HFF-Myc (cell line): ENCODE measurements around the gene PRPF6.
"Not testable (repeated sequence)": the region's sequence is repeated elsewhere in the genome, so short reads cannot be mapped to it uniquely, and the experiment has no call there.

ENCODE experiments used
- DNase-seq: peaks from one replicate; pipeline ENCODE4 v3.0.0-alpha.2; 2011; ENCODE audit warnings: low read depth; ENCODE audit errors: extremely low read depth
- H3K4me3 ChIP-seq: replicated peaks from 2 replicates; pipeline ENCODE4 v1.5.1; 2011; ENCODE audit warnings: low read depth, mild to moderate bottlenecking, control low read depth, low read length
- CTCF ChIP-seq: IDR thresholded peaks from 2 replicates; pipeline ENCODE4 v1.5.1; 2012; ENCODE audit warnings: mild to moderate bottlenecking, low read depth, low read length, control low read depth; ENCODE audit errors: missing control alignments

Gene PRPF6

GRCh38 chr20:63958471-63958870, 22.5 kb upstream of the PRPF6 start:
- DNase-seq, result no peak
- no peak for TF ChIP-seq CTCF
- no peak overlapping the region for H3K4me3 ChIP-seq

- DNase-seq, result no peak
- no peak overlapping the region for H3K4me3 ChIP-seq
- TF ChIP-seq CTCF, result no peak
Measured at GRCh38 chr20:63958964-63959698, 21.8 kb upstream of the PRPF6 start.

GRCh38 chr20:63959699-63960075, 21.2 kb upstream of the PRPF6 start:
- TF ChIP-seq CTCF, result no peak
- H3K4me3 ChIP-seq, result no peak overlapping the region
- no peak for DNase-seq

- DNase-seq, H3K4me3 ChIP-seq: not testable (repeated sequence)
Measured at GRCh38 chr20:63960654-63961621, 20.0 kb upstream of the PRPF6 start.

GRCh38 chr20:63961664-63962425, 19.1 kb upstream of the PRPF6 start:
- TF ChIP-seq CTCF, result no peak
- H3K4me3 ChIP-seq, result no peak overlapping the region
- no peak for DNase-seq

GRCh38 chr20:63962426-63963347, 18.2 kb upstream of the PRPF6 start:
- no peak for DNase-seq
- TF ChIP-seq CTCF, result no peak
- no peak overlapping the region for H3K4me3 ChIP-seq
